HG03571 (cell line): ENCODE results near the gene CTRB1.

Experiments
- ATAC-seq: cut with Tn5 transposase; IDR thresholded peaks from one replicate; pipeline ENCODE4 v1.9.1; 2021; ENCODE audit not compliant: unreplicated experiment

Gene CTRB1

GRCh38 chr16:75252946-75253911 lies 34.4 kb downstream of the CTRB1 start:
- ATAC-seq = no peak

GRCh38 chr16:75254359-75254837 lies 35.6 kb downstream of the CTRB1 start:
- no peak for ATAC-seq

- no peak for ATAC-seq
Observed at GRCh38 chr16:75256059-75256571, 37.3 kb downstream of the CTRB1 start.

GRCh38 chr16:75256696-75257343 lies 38.0 kb downstream of the CTRB1 start:
- no peak for ATAC-seq

- no peak for ATAC-seq
Observed at GRCh38 chr16:75257886-75258806, 39.4 kb downstream of the CTRB1 start.

GRCh38 chr16:75258807-75259141 lies 40.0 kb downstream of the CTRB1 start:
- no peak for ATAC-seq

GRCh38 chr16:75260851-75261589 lies 42.2 kb downstream of the CTRB1 start:
- no peak for ATAC-seq

GRCh38 chr16:75261590-75262078 lies 42.8 kb downstream of the CTRB1 start:
- no peak for ATAC-seq

GRCh38 chr16:75262104-75262799 lies 43.5 kb downstream of the CTRB1 start:
- ATAC-seq = no peak

GRCh38 chr16:75262800-75263127 lies 44.0 kb downstream of the CTRB1 start:
- no peak for ATAC-seq

- ATAC-seq = no peak
Observed at GRCh38 chr16:75263291-75263962, 44.6 kb downstream of the CTRB1 start.

- no peak for ATAC-seq
Observed at GRCh38 chr16:75263963-75264445, 45.2 kb downstream of the CTRB1 start.

- no peak for ATAC-seq
Observed at GRCh38 chr16:75264457-75264998, 45.7 kb downstream of the CTRB1 start.

- ATAC-seq = no peak
Observed at GRCh38 chr16:75264999-75265910, 46.5 kb downstream of the CTRB1 start.

GRCh38 chr16:75265911-75266701 lies 47.3 kb downstream of the CTRB1 start:
- ATAC-seq = peak; percentile 60

- no peak for ATAC-seq
Observed at GRCh38 chr16:75266738-75267630, 48.2 kb downstream of the CTRB1 start.
